Left colon (tissue), 2 donors: ENCODE measurements around the gene DVL3. TPM values are rescaled to one million over a fixed set of nuclear protein-coding genes. Genes with fewer than 3 reads are reported as not detected.

Source experiments
- ATAC-seq: fragments of 200-7000 bp; cut with Tn5 transposase; one replicate; pipeline ENCODE4 v1.9.1; 2020; ENCODE audit warnings: mild to moderate bottlenecking, moderate library complexity
- DNase-seq, 2 donors: peaks; one replicate each; pipeline ENCODE4 v3.0.0-alpha.2; 2020
- intact Hi-C, 2 donors: fragments of 100-400 bp; cut with DNase I in 1 of 2; cut with micrococcal nuclease in 1 of 2; formaldehyde crosslinking; loops; one replicate each; pipeline versions ENCODE4 v1.11.2 to v1.14.0; 2022; cut with DNase I, micrococcal nuclease
- total RNA-seq, 2 donors: library from RNA; stranded (reverse); fragmentation: NEBNext Ultra II Directional; extraction: Animal tissue kit (Norgen Biotek cat#: 25700); gene quantifications; one replicate each; pipeline ENCODE4 v1.2.1, GENCODE V29; 2021
- donor health status: DM: no; HTN: no; CAD: no.
- donor health status: DM: yes; HTN: yes; CAD: no.

The DVL3 gene
- total RNA-seq, 2 donors from 2014 or later, result 63.2 to 66.3 TPM

DNA sequence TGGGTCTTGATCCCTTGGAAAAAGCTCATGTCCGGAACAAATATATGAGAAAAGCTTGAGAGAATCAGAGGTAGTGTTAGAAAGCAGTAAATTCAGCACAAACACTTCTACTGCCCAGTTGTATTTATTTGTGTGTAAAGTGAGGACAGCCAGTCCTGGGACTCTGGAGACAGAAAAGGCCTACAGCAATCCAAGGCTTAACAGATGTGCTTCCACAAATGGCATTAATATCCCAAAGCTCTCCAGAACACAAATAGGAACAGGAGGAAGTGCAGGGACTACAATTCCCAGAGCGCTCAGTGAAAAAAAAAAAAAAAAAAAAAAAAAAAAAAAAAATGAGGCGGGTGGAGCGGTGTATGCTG is 19.1 kb downstream of the DVL3 start:
- ATAC-seq, result no peak
- intact Hi-C loops, result no loop called here
- no peak for DNase-seq

DNA sequence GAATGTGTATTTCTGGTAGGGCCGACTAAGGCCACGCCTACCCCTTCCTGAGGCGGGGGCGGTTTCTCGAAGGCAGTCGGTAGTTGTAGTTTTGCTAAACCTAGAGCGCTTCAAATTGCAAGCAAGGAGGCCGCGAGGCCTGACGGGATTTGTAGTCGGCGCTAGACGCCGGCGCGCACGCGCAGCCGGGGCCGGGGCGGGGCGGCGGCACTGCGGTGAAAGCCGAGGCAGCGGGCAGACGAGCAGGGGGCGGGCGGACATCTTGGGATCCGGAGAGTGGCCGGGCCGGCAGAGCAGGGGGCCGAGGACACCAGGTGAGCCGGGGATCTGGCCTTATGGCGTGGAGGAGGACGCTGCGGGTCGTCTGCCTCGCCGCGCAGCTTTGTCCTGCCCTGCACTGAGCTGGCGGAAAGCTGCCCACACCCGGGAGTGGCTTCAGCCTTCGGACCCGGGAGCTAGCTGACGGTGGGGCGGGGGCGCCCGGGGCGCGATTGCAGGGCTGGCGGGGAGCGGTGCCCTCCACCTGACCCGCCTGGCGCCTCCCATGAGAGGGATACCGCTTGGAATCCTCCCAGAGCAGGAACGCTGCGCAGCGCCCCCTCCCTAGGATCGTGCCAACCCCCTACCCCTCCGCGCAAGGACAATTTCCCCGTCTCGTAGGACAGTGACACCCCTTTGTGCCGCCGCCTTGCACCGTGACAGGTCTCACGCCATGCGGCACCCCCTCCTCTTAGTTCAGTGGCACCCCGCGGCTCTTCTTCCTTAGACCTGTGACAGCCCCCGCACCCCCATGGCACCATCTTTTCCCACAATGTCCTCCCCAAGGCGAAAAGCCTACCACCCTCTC is 19.7 kb downstream of the DVL3 start, which contains the start of gene AP2M1:
Gene AP2M1 (plus strand): TSS at position 210 of the 847 bp plus-strand sequence. CDS start 2,139 bp downstream, outside the sequence.
- ATAC-seq (peak; percentile 92), DNase-seq (peak; percentile 97 to 99)
- intact Hi-C loops, result no loop called here

DNA sequence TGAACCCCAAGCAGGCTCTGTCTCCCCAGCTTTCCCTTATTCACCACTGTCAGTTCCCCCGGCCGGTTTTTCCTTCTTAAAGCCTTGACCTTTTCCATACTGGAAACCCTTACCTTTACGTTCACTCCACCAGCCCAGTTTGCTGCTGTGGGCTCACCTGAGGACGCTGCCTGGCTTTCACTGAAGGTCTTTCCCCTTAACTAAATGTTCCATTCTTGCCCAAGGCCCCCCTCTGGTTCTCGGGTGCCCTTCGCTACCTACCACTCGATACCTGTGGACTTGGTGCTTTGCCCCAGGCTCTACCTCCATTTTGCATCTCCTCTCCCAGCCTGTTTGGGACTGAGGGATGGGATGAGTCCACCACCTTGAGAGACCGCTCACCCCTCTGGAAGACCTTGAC is 20.3 kb downstream of the DVL3 start:
- DNase-seq (no peak), ATAC-seq (peak; percentile 4)
- intact Hi-C loops, result no loop called here

DNA sequence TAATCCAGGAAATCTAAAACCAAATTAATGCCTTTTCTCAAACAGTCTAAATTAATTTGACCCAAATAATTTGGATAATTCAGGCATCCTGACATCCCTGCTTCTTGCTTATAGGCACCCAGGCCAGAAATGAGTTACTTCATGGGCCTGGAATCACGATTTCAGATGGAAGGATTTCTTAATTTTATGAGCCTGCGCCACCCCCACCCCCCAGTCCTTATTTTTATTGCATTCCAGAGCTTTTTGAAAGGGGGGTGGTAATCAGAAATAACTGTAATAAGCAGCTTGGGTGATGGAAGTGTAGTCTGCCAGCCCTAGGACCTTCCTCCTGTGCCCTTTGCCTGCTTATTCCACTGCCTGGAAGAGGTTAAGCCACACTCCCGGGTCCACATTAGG is 20.8 kb downstream of the DVL3 start:
- intact Hi-C loops, result no loop called here
- no peak for DNase-seq
- no peak for ATAC-seq

GRCh38 chr3:184176377-184177330 is 21.5 kb downstream of the DVL3 start:
- ATAC-seq (no peak), DNase-seq (peak; percentile 48 to 57)
- intact Hi-C loops, result no loop called here

- ATAC-seq, result no peak
Observed at GRCh38 chr3:184177331-184177731, 22.2 kb downstream of the DVL3 start.

DNA sequence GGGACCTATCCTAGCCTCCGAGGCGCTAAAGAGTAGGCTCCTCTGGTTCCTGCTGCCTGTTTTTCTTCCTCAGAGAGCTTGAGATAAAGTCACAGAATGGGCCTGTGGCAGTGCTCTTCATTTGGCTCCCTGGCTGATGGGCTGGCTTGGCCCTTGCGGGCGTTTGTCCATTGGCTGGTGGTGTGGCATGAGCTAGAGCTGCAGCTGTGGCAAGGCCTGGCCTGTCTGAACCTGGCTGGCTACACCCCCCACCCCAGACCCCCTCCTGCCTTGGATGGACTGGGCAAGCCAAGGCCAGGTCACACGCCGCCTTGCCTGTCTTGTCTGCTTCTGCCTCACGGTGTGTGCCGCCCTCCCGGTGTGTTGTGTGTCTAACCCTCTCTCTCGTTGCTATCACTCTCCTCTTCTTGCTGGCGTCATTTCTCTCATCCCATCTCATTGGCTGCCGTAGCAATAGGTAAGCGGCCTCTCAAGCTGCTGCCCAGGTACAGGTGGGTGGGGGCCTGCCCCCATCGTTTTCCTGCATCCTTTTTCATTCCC is 22.7 kb downstream of the DVL3 start:
- ATAC-seq (no peak), DNase-seq (no peak)
- intact Hi-C loops, result no loop called here

More at GRCh38 chr3:184177331-184177731, 22.2 kb downstream of the DVL3 start:
- intact Hi-C loops, result no loop called here
- DNase-seq, result no peak

DNA sequence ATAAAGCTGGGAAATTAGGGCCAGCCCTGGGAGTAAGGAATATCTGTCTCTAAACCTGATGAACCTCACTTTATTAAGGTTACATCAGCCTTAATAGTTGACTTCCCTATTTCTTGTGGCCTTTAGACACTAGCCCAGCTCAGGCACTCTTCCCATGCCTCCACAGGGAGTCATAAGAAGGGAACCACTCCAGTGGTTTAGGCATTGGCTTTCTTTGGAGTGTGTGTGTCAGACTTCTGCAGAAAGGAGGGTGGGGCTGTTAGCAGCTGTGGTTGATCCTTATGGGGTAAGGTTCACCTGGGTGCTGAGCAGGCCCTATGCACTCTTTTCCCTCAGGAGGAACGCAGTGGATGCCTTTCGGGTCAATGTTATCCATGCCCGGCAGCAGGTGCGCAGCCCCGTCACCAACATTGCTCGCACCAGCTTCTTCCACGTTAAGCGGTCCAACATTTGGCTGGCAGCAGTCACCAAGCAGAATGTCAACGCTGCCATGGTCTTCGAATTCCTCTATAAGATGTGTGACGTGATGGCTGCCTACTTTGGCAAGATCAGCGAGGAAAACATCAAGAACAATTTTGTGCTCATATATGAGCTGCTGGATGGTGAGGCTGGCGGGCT is 23.5 kb downstream of the DVL3 start:
- ATAC-seq (no peak), DNase-seq (no peak)
- intact Hi-C loops, result no loop called here

GRCh38 chr3:184180165-184180564 is 25.0 kb downstream of the DVL3 start:
- ATAC-seq (no peak), DNase-seq (no peak)
- intact Hi-C loops, result no loop called here

DNA sequence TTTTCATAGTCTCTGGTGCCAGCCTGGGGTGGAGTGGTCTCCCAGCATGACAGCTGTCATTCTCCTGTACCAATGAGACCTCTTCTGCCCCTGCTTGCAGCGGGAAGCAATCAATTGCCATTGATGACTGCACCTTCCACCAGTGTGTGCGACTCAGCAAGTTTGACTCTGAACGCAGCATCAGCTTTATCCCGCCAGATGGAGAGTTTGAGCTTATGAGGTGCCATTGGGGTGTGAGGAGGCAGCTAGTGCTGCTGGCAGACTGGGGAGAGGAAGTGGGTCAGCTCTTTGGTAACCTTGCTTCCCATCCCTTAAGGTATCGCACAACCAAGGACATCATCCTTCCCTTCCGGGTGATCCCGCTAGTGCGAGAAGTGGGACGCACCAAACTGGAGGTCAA is 26.4 kb downstream of the DVL3 start:
- DNase-seq (no peak), ATAC-seq (no peak)
- intact Hi-C loops, result no loop called here

GRCh38 chr3:184183679-184184078 is 28.5 kb downstream of the DVL3 start:
- ATAC-seq (no peak), DNase-seq (no peak)
- intact Hi-C loops, result no loop called here

DNA sequence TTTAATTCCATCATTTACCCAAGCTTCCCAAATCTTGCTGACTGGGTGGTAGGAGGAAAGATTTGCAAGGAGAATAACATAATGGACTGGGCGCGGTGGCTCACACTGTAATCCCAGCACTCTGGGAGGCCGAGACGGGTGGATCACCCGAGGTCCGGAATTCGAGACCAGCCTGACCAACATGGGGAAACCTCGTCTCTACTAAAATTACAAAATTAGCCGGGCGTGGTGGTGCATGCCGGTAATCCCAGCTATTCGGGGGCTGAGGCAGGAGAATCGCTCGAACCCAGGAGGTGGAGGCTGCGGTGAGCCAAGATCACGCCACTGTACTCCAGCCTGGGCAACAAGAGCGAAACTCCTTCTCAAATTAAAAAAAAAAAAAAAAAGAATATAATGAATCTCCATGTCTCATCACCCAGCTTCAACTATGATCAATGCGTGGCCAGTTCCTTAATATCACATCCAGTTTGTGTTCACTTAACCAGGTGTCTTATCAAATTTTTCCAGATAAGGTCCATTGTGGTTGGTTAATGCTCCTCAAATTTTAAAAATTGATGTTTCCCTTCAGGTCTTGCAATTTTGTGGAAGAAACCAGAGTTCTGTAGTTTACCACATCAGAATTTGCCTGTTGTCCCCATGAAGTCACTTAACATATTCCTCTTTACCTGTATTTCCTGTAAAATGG is 29.5 kb downstream of the DVL3 start:
- ATAC-seq (no peak), DNase-seq (no peak)
- intact Hi-C loops, result no loop called here

DNA sequence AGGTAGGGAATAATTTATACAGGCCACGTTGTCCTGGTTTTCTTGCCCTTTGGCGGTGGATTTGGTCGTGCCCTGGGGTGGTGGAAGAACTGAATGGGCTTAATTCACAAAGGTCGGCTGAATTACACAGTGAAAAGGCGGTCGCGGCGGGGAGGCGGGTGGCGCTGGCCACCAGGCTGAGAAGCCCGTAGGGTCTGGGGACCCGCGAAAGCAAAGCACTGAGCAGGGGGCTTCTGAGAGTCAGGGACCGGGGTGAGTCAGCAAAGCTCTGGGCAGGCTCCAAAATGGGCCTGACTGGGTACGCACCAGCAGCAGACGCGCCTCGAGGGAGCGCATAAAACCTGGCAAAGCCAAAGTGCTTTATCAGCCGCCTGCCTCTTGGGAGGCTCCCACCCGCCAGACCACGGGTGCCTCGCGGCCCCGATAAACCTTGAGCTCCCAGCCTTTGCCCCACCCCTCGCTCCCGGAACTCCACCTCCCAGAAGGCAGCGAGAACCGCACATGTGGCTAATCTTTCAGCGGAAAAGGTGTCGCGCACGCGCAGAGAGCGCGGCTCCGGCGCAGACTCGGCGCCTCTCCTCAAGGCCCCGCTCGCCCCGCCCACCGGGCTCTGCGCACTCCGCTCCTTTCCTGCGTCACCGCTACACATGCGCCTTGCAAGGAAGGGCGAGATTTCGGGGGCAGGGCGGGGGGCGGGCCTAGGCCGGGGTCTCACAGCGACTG is 30.4 kb downstream of the DVL3 start:
- peak; percentile 95 for ATAC-seq
- intact Hi-C loops, result no loop called here
- DNase-seq, result peak; percentile 99

DNA sequence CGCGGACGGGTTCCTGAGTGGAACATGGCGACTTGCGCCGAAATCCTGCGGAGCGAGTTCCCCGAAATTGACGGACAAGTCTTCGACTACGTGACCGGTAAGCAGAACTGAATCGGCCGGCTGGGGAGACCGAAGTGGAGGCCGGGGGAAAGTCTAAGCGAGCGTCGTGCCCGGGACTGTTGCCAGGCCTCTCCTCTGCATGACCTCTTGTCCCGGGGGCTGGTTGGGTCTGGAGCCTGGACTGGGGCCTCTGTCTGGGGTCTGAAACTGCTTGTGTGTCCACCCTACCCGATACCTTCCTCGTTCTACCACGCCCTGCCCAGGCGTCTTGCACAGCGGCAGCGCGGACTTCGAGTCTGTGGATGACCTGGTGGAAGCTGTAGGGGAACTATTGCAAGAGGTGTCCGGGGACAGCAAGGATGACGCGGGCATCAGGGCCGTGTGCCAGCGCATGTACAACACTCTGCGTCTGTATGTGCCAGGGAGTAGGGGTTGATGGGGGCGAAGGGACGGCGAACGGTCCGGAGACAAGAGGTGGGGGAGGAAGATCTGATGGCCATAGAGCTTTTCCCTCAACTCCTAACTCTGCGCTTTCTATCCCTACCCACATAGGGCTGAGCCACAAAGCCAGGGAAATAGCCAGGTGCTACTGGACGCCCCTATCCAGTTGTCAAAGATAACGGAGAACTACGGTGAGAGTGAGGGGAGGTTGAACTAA is 31.2 kb downstream of the DVL3 start, which contains the start of gene ABCF3:
Gene ABCF3 (plus strand): TSS at position 16 of the 718 bp plus-strand sequence. CDS start 9 bp downstream, at position 25.
- peak; percentile 59 for ATAC-seq
- DNase-seq, result peak; percentile 52 to 68
- intact Hi-C loops, result no loop called here

- DNase-seq (no peak), ATAC-seq (no peak)
- intact Hi-C loops, result no loop called here
Observed at GRCh38 chr3:184186902-184187207, 31.7 kb downstream of the DVL3 start.

- DNase-seq (no peak), ATAC-seq (no peak)
- intact Hi-C loops, result no loop called here
Observed at GRCh38 chr3:184188080-184188479, 32.9 kb downstream of the DVL3 start.

DNA sequence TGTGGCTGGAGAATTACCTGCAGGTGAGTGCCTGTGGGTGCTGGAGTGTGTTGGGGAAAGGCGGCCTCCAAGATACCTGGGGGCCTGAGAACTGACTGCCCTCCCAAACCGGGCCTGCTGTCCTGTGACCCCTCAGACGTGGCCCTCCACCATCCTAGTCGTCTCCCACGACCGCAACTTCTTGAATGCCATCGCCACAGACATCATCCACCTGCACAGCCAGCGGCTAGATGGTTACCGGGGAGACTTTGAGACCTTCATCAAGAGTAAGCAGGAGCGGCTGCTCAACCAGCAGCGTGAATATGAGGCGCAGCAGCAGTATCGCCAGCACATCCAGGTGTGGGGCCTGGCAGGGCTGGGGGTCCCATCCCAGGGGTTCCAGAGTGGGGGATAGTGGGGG is 34.2 kb downstream of the DVL3 start:
- ATAC-seq, result no peak
- intact Hi-C loops, result no loop called here
- no peak for DNase-seq
